K562 (cell line): ENCODE measurements around the gene MGRN1. TPM values are rescaled to one million over a fixed set of nuclear protein-coding genes. Genes with fewer than 3 reads are reported as not detected.

Experiments used
- DEAF1 ChIP-seq: fragments of 450-650 bp; formaldehyde crosslinking; IDR thresholded peaks from 2 replicates; pipeline ENCODE4 v1.4.0; 2020; ENCODE audit warnings: mild to moderate bottlenecking, moderate library complexity
- ILK ChIP-seq: fragments of 450-650 bp; IDR thresholded peaks from 2 replicates; pipeline ENCODE4 v1.6.1; 2016; ENCODE audit warnings: missing genetic modification characterization, low read depth, mild to moderate bottlenecking, missing compliant biosample characterization, moderate library complexity, borderline replicate concordance
- JUN ChIP-seq, 2 experiments: sonication (generic) in 1 of 2; formaldehyde crosslinking in 1 of 2; IDR thresholded peaks; 2 replicates each; pipeline versions ENCODE4 v1.6.1 to v1.8.0; 2012 to 2022; ENCODE audit warnings: borderline replicate concordance in 2 of 2, mild to moderate bottlenecking in 2 of 2, improper control_type of control experiment in 1 of 2, low read depth in 1 of 2, low read length in 1 of 2, missing genetic modification reagents in 1 of 2
- MGA ChIP-seq: fragments of 450-650 bp; IDR thresholded peaks from 2 replicates; pipeline ENCODE4 v1.6.1; 2016; ENCODE audit warnings: mild to moderate bottlenecking, moderate library complexity
- NFE2 ChIP-seq: IDR thresholded peaks from 2 replicates; pipeline ENCODE4 v1.6.1; 2014; ENCODE audit warnings: antibody characterized with exemption, low read depth
- POLR3A ChIP-seq: IDR thresholded peaks from 2 replicates; pipeline ENCODE4 v1.6.1; 2011; ENCODE audit warnings: borderline replicate concordance, mild to moderate bottlenecking, moderate library complexity; ENCODE audit not compliant: insufficient read length, insufficient read depth; ENCODE audit errors: extremely low read depth
- PRMT5 ChIP-seq: sonication (generic); formaldehyde crosslinking; IDR thresholded peaks from 2 replicates; pipeline ENCODE4 v1.5.0; 2020; ENCODE audit warnings: missing genetic modification reagents
- TEAD4 ChIP-seq, 2 experiments: sonication (generic) in 1 of 2; formaldehyde crosslinking in 1 of 2; IDR thresholded peaks; 2 replicates each; pipeline versions ENCODE4 v1.6.1 to v1.8.0; 2012 to 2022; ENCODE audit warnings: borderline replicate concordance in 1 of 2, inconsistent platforms in 1 of 2, low read length in 1 of 2, mild to moderate bottlenecking in 1 of 2, missing genetic modification reagents in 1 of 2
- USF2 ChIP-seq: sonication (generic); formaldehyde crosslinking; IDR thresholded peaks from 2 replicates; pipeline ENCODE4 v1.5.0; 2020; ENCODE audit warnings: missing genetic modification reagents
- ZNF444 ChIP-seq: fragments of 250-450 bp; sonication (Bioruptor Pico); IDR thresholded peaks from 2 replicates; pipeline ENCODE4 v1.4.0; 2020; ENCODE audit warnings: mild to moderate bottlenecking, moderate library complexity
- ZNF586 ChIP-seq: fragments of 450-650 bp; formaldehyde crosslinking; conservative IDR thresholded peaks from 2 replicates; pipeline ENCODE4 v1.4.0; 2020; ENCODE audit warnings: mild to moderate bottlenecking, moderate library complexity
- polyA plus RNA-seq, 8 experiments: library from polyadenylated mRNA; depleted of rRNA in 4 of 8; stranded (reverse) in 5 of 8; unstranded in 3 of 8; fragments of >200 nt; fragmentation: Nextera tagmentation in 2 of 8; fragmentation: Illumina TruSeq in 1 of 8; extraction: Ambion mirVana in 2 of 8; extraction: Trizol in 1 of 8; gene quantifications; 2 replicates each; pipeline versions ENCODE4 v1.2.1 to v1.2.3, GENCODE V29; 2011 to 2014; ENCODE audit warnings: inconsistent platforms in 1 of 8, missing spikeins in 1 of 8
- total RNA-seq, 7 experiments: library from RNA; depleted of rRNA in 6 of 7; stranded (reverse); fragments of >200 nt in 6 of 7; fragmentation: Illumina TruSeq in 2 of 7; extraction: Trizol in 2 of 7; gene quantifications; 2 replicates each; pipeline versions ENCODE4 v1.2.1 to v1.2.3, GENCODE V29; 2011 to 2021; ENCODE audit warnings: low replicate concordance in 1 of 7

The MGRN1 gene
- total and polyA plus RNA-seq, 9 of the 15 experiments (the other 6 are each of a cell fraction or from before 2014, with no cell fraction given) = 0.15 to 37.9 (median 6.0) TPM

GRCh38 chr16:4624827-4625559 is 367 bp downstream of the MGRN1 start (continued):
- TF ChIP-seq MGA = no peak
- TF ChIP-seq ZNF586 = no peak
- TF ChIP-seq PRMT5 (CRISPR knock-in tag) = 0 out of 2 replicates have a peak, but pooled peaks have one; percentile 58
- no peak for TF ChIP-seq TEAD4 (IDR thresholded peaks at IDR 0.05; ENCODE audit: low read length)
- TF ChIP-seq TEAD4 (CRISPR knock-in tag; IDR thresholded peaks at IDR 0.05; ENCODE audit: borderline replicate concordance) = no peak
- TF ChIP-seq POLR3A = no peak
- TF ChIP-seq DEAF1 (CRISPR knock-in tag) = no peak
- TF ChIP-seq USF2 (CRISPR knock-in tag) = no peak
- no peak for TF ChIP-seq ILK (tag)
- no peak for TF ChIP-seq JUN (IDR thresholded peaks at IDR 0.05; ENCODE audit: borderline replicate concordance, low read depth, low read length)
- 0 out of 2 replicates have a peak, but pooled peaks have one; percentile 43 for TF ChIP-seq JUN (CRISPR knock-in tag; IDR thresholded peaks at IDR 0.05; ENCODE audit: borderline replicate concordance)
- TF ChIP-seq ZNF444 = no peak
- TF ChIP-seq NFE2 = no peak
